ENCODE results near the gene LDHD.
"Not testable (repeated sequence)": the region's sequence is repeated elsewhere in the genome, so short reads cannot be mapped to it uniquely, and the experiment has no call there.

The LDHD gene

DNA sequence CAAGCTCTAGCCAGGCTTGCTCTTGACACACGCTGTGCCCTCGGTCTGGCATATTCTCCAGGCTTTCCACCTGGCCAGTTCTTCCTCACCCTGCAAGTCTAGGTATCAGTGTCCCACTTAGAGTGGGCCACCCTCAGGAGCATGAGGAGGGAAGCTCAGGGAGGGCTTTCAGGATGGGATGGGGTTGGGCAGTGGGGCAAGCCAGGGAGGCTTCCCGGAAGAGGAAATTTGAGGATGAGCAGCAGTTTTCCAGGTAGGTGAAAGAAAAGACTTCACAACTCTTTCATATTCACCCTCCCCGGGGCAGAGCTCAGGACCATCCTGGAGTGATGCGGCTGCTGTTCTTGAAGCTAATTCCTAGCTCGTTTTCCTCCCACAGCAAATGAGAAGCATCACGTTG is 14.5 kb upstream of the LDHD start:
- FAIRE-seq, result no peak
- TF ChIP-seq POLR2A (IDR thresholded peaks at IDR 0.05; ENCODE audit: low read depth, low read length), result no peak
- no peak for TF ChIP-seq SPI1 (IDR thresholded peaks at IDR 0.05; ENCODE audit: low read depth, low read length)
- no peak for TF ChIP-seq POU2F2 (IDR thresholded peaks at IDR 0.05; ENCODE audit: low read depth, low read length)
- no peak for TF ChIP-seq POLR2AphosphoS5 (IDR thresholded peaks at IDR 0.05; ENCODE audit: low read depth, low read length)
- no peak for TF ChIP-seq TAF1 (IDR thresholded peaks at IDR 0.05; ENCODE audit: low read depth, low read length)
- TF ChIP-seq PAX5 (IDR thresholded peaks at IDR 0.05; ENCODE audit: insufficient read depth, low read length, severe bottlenecking), result no peak
- DNase-seq (ENCODE audit: insufficient read length, low spot score), result no peak

DNA sequence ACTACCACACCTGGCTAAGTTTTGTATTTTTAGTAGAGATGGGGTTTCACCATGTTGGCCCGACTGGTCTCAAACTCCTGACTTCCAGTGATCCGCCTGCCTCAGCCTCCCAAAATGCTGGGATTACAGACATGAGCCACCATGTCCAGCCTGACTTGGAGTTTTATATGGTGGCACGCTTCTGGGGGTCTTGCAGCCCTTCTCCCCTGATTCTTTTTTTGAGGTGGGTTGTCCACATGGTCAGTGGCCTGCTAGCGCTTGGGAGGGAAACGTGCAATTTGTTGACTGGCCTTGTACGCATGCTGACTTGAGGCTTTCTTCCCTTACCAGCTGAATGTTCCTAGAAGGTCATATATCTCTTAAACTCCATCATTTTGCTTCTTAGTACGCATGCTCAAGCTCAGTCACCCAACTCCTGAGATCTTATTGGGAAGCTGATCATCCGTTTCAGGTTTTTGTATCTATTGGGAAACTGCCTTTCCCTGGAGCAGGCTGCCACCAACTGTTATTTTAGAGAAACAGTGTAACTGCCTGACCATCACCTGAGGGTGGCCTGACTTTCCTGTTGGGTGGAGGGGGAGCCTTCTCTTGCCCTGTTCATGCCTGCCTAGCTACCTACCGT is 13.7 kb upstream of the LDHD start:
- no peak for FAIRE-seq

DNA sequence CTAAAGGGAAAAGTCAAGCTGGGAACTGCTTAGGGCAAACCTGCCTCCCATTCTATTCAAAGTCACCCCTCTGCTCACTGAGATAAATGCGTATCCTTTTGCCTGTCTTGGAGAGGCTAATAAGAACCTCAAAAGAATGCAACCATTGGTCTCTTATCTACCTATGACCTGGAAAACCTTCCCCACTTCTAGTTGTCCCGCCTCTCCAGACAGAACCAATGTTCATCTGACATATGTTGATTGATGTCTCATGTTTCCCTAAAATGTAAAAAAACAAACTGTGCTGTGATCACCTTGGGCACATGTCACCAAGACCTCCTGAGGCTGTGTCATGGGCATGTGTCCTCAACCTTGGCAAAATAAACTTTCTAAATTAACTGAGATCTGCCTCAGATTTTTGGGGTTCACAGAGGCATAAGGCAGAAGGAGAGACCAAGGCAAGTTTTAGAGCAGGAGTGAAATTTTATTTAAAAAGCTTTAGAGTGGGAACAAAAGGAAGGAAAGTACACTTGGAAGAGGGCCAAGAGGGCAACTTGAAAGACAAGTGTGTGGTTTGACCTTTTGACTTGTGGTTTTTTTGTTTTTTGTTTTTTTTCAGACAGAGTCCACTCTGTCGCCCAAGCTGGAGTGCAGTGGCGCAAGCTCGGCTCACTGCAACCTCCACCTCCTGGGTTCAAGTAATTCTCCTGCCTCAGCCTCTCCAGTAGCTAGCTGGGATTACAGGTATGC is 13.0 kb upstream of the LDHD start:
- not testable (repeated sequence) for FAIRE-seq

More for the DNA sequence above, 13.7 kb upstream of the LDHD start:
- no peak for TF ChIP-seq POLR2AphosphoS5 (IDR thresholded peaks at IDR 0.05; ENCODE audit: low read depth, low read length)
- no peak for TF ChIP-seq PAX5 (IDR thresholded peaks at IDR 0.05; ENCODE audit: insufficient read depth, low read length, severe bottlenecking)
- no peak for TF ChIP-seq SPI1 (IDR thresholded peaks at IDR 0.05; ENCODE audit: low read depth, low read length)
- TF ChIP-seq TAF1 (IDR thresholded peaks at IDR 0.05; ENCODE audit: low read depth, low read length), result no peak
- TF ChIP-seq POU2F2 (IDR thresholded peaks at IDR 0.05; ENCODE audit: low read depth, low read length), result no peak
- no peak for TF ChIP-seq POLR2A (IDR thresholded peaks at IDR 0.05; ENCODE audit: low read depth, low read length)
- no peak for DNase-seq (ENCODE audit: insufficient read length, low spot score)

DNA sequence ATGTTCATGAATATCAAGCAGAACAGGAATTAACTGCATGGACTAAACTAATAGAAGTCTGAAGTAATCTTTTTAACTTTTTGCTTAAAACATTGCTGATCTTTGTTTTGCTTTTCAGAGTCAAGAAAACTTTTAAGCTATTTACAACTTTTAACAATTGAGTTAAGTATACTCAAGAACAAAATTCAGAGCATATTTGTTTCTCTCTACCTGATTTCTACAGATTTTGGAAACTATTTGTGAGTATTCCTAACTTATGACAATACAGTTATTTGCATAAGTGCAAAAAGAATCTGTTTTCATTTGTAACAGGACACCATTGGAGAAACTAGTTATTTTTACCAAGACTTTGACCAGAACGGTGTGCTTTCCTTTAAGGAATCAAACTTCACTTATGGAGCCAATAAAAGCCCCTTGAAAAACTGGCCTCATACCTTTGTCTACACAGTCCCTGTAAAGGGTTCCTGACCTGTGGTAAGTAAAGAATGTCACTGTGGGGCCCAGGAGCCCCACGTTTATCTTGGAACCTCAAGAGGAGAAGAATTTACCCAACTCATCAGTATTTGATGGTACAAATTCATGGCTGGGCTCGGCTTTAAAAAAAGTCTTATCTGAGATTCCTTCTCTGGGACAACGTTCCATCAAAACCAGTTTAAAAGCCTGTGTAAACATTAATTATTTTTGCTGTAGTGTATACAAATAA is 11.3 kb upstream of the LDHD start:
- no peak for DNase-seq (ENCODE audit: insufficient read length, low spot score)
- no peak for FAIRE-seq
- TF ChIP-seq SPI1 (IDR thresholded peaks at IDR 0.05; ENCODE audit: low read depth, low read length), result no peak
- TF ChIP-seq PAX5 (IDR thresholded peaks at IDR 0.05; ENCODE audit: insufficient read depth, low read length, severe bottlenecking), result no peak
- no peak for TF ChIP-seq POLR2A (IDR thresholded peaks at IDR 0.05; ENCODE audit: low read depth, low read length)
- no peak for TF ChIP-seq TAF1 (IDR thresholded peaks at IDR 0.05; ENCODE audit: low read depth, low read length)

More for the DNA sequence above, 13.0 kb upstream of the LDHD start:
- DNase-seq (ENCODE audit: insufficient read length, low spot score), result not testable (repeated sequence)

DNA sequence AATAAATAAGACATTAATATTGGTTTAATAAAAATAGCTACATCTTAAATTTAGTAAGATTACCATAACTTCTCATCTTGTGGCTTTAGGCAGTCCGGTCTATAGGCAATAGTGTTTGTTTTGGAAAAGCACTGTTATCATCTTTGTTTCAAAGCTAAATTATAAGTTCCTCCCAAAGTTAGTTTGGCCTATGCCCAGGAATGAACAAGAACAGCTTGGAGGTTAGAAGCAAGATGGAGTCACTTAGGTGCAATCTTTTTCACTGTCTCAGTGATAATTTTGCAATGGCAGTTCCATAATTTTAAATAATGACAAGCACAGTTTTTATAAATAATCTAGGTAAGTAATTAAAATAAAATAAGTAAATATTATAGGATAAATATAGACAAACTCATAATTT is 6.0 kb upstream of the LDHD start:
- TF ChIP-seq PAX5 (IDR thresholded peaks at IDR 0.05; ENCODE audit: insufficient read depth, low read length, severe bottlenecking), result no peak
- no peak for TF ChIP-seq SPI1 (IDR thresholded peaks at IDR 0.05; ENCODE audit: low read depth, low read length)
- TF ChIP-seq POLR2AphosphoS5 (IDR thresholded peaks at IDR 0.05; ENCODE audit: low read depth, low read length), result no peak
- TF ChIP-seq POLR2A (IDR thresholded peaks at IDR 0.05; ENCODE audit: low read depth, low read length), result no peak
- no peak for FAIRE-seq
- no peak for DNase-seq (ENCODE audit: insufficient read length, low spot score)

DNA sequence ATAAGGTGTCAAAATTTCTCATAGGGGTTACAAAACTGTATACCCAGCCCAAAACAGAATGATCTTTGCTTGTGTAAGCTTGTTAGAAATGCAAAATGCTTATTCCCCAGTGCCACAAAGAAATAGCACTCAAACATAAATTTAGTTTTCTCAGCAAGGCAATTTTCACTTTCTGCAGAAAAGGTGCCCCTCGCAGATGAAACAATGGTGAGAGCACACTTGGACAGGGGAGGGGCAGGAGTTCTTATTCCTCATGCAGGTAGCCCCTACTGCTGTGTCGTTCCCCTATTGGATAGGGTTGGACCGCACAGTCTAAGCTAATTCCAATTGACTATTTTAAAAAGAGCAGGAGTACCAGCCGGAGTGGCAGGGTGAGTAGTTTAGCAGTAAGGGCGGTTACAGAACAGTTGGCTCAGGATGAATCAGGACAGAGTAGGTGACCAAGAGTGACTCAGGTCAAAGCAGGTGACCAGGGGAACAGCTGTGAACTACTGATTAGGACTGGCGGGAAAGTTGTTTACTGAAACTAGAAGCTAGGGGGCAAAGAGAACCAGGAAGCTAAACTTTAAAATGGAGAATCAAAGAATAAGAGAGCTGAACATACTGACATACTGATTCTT is 5.5 kb upstream of the LDHD start:
- no peak for FAIRE-seq
- DNase-seq (ENCODE audit: insufficient read length, low spot score), result no peak
- no peak for TF ChIP-seq SPI1 (IDR thresholded peaks at IDR 0.05; ENCODE audit: low read depth, low read length)
- TF ChIP-seq POLR2A (IDR thresholded peaks at IDR 0.05; ENCODE audit: low read depth, low read length), result no peak
- TF ChIP-seq PAX5 (IDR thresholded peaks at IDR 0.05; ENCODE audit: insufficient read depth, low read length, severe bottlenecking), result no peak

DNA sequence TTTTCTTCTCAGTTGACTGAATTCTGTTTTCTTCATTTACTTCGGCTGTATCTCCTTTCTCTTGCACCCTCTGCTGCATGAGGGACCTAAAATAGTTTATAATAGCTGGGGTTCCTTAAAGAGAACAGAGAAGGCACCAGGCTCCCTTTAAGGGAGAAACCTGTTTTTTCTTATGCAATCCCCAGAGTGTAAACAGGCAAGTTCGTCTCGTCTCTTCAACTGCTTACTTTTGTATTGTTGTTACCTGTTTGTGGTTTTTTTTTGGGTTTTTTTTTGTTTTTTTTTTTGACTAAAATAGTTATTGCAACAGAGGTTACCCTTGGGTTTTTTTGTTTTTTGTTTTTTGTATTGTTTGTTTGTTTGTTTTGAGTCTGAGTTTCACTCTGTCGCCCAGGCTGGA is 3.7 kb upstream of the LDHD start:
- DNase-seq (ENCODE audit: insufficient read length, low spot score), result no peak
- TF ChIP-seq TAF1 (IDR thresholded peaks at IDR 0.05; ENCODE audit: low read depth, low read length) (no peak), POLR2AphosphoS5 (IDR thresholded peaks at IDR 0.05; ENCODE audit: low read depth, low read length) (no peak), POLR2A (IDR thresholded peaks at IDR 0.05; ENCODE audit: low read depth, low read length) (no peak), SPI1 (IDR thresholded peaks at IDR 0.05; ENCODE audit: low read depth, low read length) (no peak), POU2F2 (IDR thresholded peaks at IDR 0.05; ENCODE audit: low read depth, low read length) (no peak), PAX5 (IDR thresholded peaks at IDR 0.05; ENCODE audit: insufficient read depth, low read length, severe bottlenecking) (no peak)
- no peak for FAIRE-seq

DNA sequence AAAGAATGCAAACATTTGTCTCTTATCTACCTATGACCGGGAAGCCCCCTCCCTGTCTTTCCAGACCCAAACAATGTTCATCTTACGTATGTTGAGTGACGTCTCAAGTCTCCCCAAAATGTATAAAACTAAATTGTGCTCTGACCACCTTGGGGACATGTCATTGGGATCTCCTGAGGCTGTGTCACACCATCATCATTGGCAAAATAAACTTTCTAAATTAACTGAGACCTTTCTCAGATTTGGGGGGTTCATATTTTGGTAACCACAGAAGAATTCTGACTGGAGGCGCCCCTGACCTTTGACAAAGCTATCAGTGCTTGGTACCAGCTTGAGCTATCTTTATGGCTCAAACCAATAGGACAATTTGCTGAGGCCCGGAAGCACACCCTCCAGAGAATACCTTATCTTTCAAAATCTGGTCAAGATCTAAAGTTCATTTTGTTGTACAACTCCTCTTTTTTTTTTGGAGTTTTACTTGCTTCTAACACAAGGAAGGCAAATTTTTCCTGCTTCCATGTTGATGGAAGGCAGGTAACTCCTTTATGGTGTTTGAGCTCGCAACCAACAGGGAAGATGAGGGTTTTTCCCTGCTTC is 2.5 kb upstream of the LDHD start:
- no peak for FAIRE-seq
- no peak for DNase-seq (ENCODE audit: insufficient read length, low spot score)
- no peak for TF ChIP-seq SPI1 (IDR thresholded peaks at IDR 0.05; ENCODE audit: low read depth, low read length)
- TF ChIP-seq PAX5 (IDR thresholded peaks at IDR 0.05; ENCODE audit: insufficient read depth, low read length, severe bottlenecking), result no peak
- TF ChIP-seq TAF1 (IDR thresholded peaks at IDR 0.05; ENCODE audit: low read depth, low read length), result no peak
- TF ChIP-seq POLR2A (IDR thresholded peaks at IDR 0.05; ENCODE audit: low read depth, low read length), result no peak
- no peak for TF ChIP-seq POU2F2 (IDR thresholded peaks at IDR 0.05; ENCODE audit: low read depth, low read length)
- no peak for TF ChIP-seq POLR2AphosphoS5 (IDR thresholded peaks at IDR 0.05; ENCODE audit: low read depth, low read length)

DNA sequence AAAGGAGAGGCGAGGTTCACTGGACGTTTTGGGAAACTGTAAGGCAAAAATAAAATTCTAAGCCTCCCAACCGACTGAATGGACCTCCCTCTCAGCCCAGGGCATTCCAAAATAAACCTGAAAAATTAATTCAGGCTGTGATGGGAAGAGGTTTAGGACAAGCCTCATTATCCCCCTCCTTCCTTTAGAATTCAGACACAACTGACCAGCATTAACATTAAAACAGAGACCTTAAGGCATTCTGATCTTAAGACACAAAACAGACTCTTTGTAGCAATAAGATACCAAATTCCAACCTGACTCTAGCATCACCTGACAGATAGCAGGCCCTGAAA is 298 bp upstream of the LDHD start:
- no peak for DNase-seq (ENCODE audit: insufficient read length, low spot score)
- TF ChIP-seq POLR2A (IDR thresholded peaks at IDR 0.05; ENCODE audit: low read depth, low read length) (no peak), TAF1 (IDR thresholded peaks at IDR 0.05; ENCODE audit: low read depth, low read length) (no peak), POLR2AphosphoS5 (IDR thresholded peaks at IDR 0.05; ENCODE audit: low read depth, low read length) (no peak), SPI1 (IDR thresholded peaks at IDR 0.05; ENCODE audit: low read depth, low read length) (no peak), PAX5 (IDR thresholded peaks at IDR 0.05; ENCODE audit: insufficient read depth, low read length, severe bottlenecking) (no peak), POU2F2 (IDR thresholded peaks at IDR 0.05; ENCODE audit: low read depth, low read length) (no peak)
- no peak for FAIRE-seq
